IMR-90 (cell line): Measurements from ENCODE around the gene UBE3C. TPM values are rescaled to one million over a fixed set of nuclear protein-coding genes. Genes with fewer than 3 reads are reported as not detected.

ENCODE experiments used
- ATAC-seq: fragments of 200-7000 bp; cut with Tn5 transposase; 2 replicates; pipeline ENCODE4 v1.9.1; 2020; ENCODE audit warnings: low read depth, mild to moderate bottlenecking, moderate library complexity
- BruUV-seq: library from RNA; stranded (reverse); fragments of 400-500 nt; replicated peaks from 2 replicates; lab custom pipeline; 2021; lab: Mats Ljungman, UMichigan
- CTCF ChIA-PET: fragments of 300-600 bp; formaldehyde crosslinking; extraction: SDS; loops from one replicate; lab custom pipeline; 2021; ENCODE audit warnings: antibody characterized with exemption; lab: Yijun Ruan, JAX
- POLR2A ChIA-PET: fragments of 300-600 bp; sonication (Branson Sonifier 250); formaldehyde crosslinking; loops from one replicate; lab custom pipeline; 2022; ENCODE audit warnings: antibody characterized with exemption; ENCODE audit not compliant: unreplicated experiment; lab: Charles Lee
- DNase-seq: peaks from one replicate; pipeline ENCODE4 v3.0.0; 2013
- H2AFZ ChIP-seq: replicated peaks from 2 replicates; pipeline ENCODE3; 2013; ENCODE audit warnings: low read length, mild to moderate bottlenecking; ENCODE audit not compliant: poor library complexity
- H2AK5ac ChIP-seq: 2 replicates; pipeline ENCODE4 v1.6.1; 2013; ENCODE audit warnings: low read depth, low read length, inconsistent platforms
- H2AK9ac ChIP-seq: replicated peaks from 2 replicates; pipeline ENCODE3; 2013; ENCODE audit warnings: mild to moderate bottlenecking, low read depth, low read length, moderate library complexity; ENCODE audit not compliant: poor library complexity
- H2BK120ac ChIP-seq: 2 replicates; pipeline ENCODE4 v1.6.1; 2013; ENCODE audit warnings: low read depth, low read length, inconsistent platforms
- H2BK15ac ChIP-seq: 3 replicates; pipeline ENCODE4 v1.6.1; 2013; ENCODE audit warnings: low read depth, low read length, inconsistent platforms
- H2BK20ac ChIP-seq: 2 replicates; pipeline ENCODE4 v1.6.1; 2013; ENCODE audit warnings: low read depth, mild to moderate bottlenecking, inconsistent platforms, low read length, moderate library complexity
- H2BK5ac ChIP-seq: 2 replicates; pipeline ENCODE4 v1.6.1; 2013; ENCODE audit warnings: mild to moderate bottlenecking, low read depth, low read length, inconsistent platforms; ENCODE audit not compliant: poor library complexity, severe bottlenecking
- H3K14ac ChIP-seq: replicated peaks from 2 replicates; pipeline ENCODE4 v1.6.1; 2013; ENCODE audit warnings: low read depth, low read length, inconsistent platforms
- H3K18ac ChIP-seq: 2 replicates; pipeline ENCODE4 v1.6.1; 2013; ENCODE audit warnings: low read depth, low read length, control low read depth
- H3K23ac ChIP-seq: 2 replicates; pipeline ENCODE4 v1.6.1; 2013; ENCODE audit warnings: low read depth, low read length, inconsistent platforms
- H3K27ac ChIP-seq: 2 replicates; pipeline ENCODE4 v1.5.1; 2013; ENCODE audit warnings: mild to moderate bottlenecking, control low read depth, low read length; ENCODE audit not compliant: insufficient read depth
- H3K27me3 ChIP-seq: 2 replicates; pipeline ENCODE4 v1.6.1; 2013; ENCODE audit warnings: low read length; ENCODE audit not compliant: control insufficient read depth, insufficient read depth
- H3K36me3 ChIP-seq: 2 replicates; pipeline ENCODE4 v1.6.1; 2013; ENCODE audit warnings: low read length, mixed read lengths; ENCODE audit not compliant: control insufficient read depth, insufficient read depth
- H3K4ac ChIP-seq: 2 replicates; pipeline ENCODE4 v1.6.1; 2013; ENCODE audit warnings: low read depth, low read length, inconsistent platforms
- H3K4me1 ChIP-seq: 2 replicates; pipeline ENCODE4 v1.6.1; 2013; ENCODE audit warnings: low read length, mixed read lengths; ENCODE audit not compliant: control insufficient read depth, insufficient read depth
- H3K4me2 ChIP-seq: 2 replicates; pipeline ENCODE4 v1.6.1; 2013; ENCODE audit warnings: low read depth, mild to moderate bottlenecking, control low read depth, low read length, moderate library complexity
- H3K4me3 ChIP-seq: 2 replicates; pipeline ENCODE4 v1.5.1; 2013; ENCODE audit warnings: low read depth, mild to moderate bottlenecking, control low read depth, low read length, moderate library complexity; ENCODE audit not compliant: insufficient read depth
- H3K56ac ChIP-seq: 2 replicates; pipeline ENCODE4 v1.6.1; 2013; ENCODE audit warnings: low read length, inconsistent platforms; ENCODE audit not compliant: insufficient read depth; ENCODE audit errors: extremely low read depth
- H3K79me1 ChIP-seq, 2 experiments: 2 replicates each; pipeline ENCODE4 v1.6.1; 2013; ENCODE audit warnings: low read length in 2 of 2, inconsistent platforms in 1 of 2, low read depth in 1 of 2
- H3K9ac ChIP-seq: 2 replicates; pipeline ENCODE4 v1.6.1; 2013; ENCODE audit warnings: low read depth, low read length, control low read depth
- H3K9me1 ChIP-seq: 2 replicates; pipeline ENCODE4 v1.6.1; 2013; ENCODE audit warnings: low read length, inconsistent platforms; ENCODE audit not compliant: insufficient read depth
- H3K9me3 ChIP-seq: 2 replicates; pipeline ENCODE4 v1.6.1; 2013; ENCODE audit warnings: low read length; ENCODE audit not compliant: control insufficient read depth, insufficient read depth
- H4K20me1 ChIP-seq: 2 replicates; pipeline ENCODE4 v1.6.1; 2013; ENCODE audit warnings: low read length, inconsistent platforms; ENCODE audit not compliant: insufficient read depth
- H4K5ac ChIP-seq: 2 replicates; pipeline ENCODE4 v1.6.1; 2013; ENCODE audit warnings: mild to moderate bottlenecking, low read depth, low read length, control low read depth
- H4K8ac ChIP-seq, 2 experiments: 2 replicates each; pipeline ENCODE4 v1.6.1; 2013; ENCODE audit warnings: low read depth in 2 of 2, low read length in 2 of 2, control low read depth in 1 of 2, inconsistent platforms in 1 of 2
- H4K91ac ChIP-seq: 2 replicates; pipeline ENCODE4 v1.6.1; 2013; ENCODE audit warnings: low read depth, low read length, inconsistent platforms; ENCODE audit not compliant: insufficient read depth
- MAZ ChIP-seq: IDR thresholded peaks from 2 replicates; pipeline ENCODE4 v1.6.1; 2012; ENCODE audit warnings: low read depth, mild to moderate bottlenecking, low read length, improper control_type of control experiment, moderate library complexity, borderline replicate concordance
- RAD21 ChIP-seq: IDR thresholded peaks from 2 replicates; pipeline ENCODE4 v1.6.1; 2012; ENCODE audit warnings: low read length, improper control_type of control experiment
- WGBS, 2 experiments: methylation state at CpG; one replicate each; pipeline versions ENCODE4 v1.1.5 to v1.1.7; 2013; ENCODE audit warnings: missing lambda C conversion rate in 2 of 2; ENCODE audit not compliant: insufficient read length in 1 of 2; ENCODE audit errors: extremely low coverage in 2 of 2; 5-methylcytosine and 5-hydroxymethylcytosine counted together
- dilution Hi-C: fragments of 300-500 bp; cut with HindIII; formaldehyde crosslinking; loops from one replicate; pipeline ENCODE4 v1.14.3; 2018; ENCODE audit warnings: low sequenced_read_pairs; ENCODE audit not compliant: unreplicated experiment
- in situ Hi-C: fragments of 300-500 bp; cut with MboI; formaldehyde crosslinking; loops from 3 replicates; pipeline ENCODE4 v1.14.3; 2019; ENCODE audit warnings: low sequenced_read_pairs, inconsistent platforms, mixed read lengths
- intact Hi-C: fragments of 100-400 bp; cut with micrococcal nuclease; formaldehyde crosslinking; loops from 2 replicates; pipeline ENCODE4 v1.10.0; 2022
- polyA plus RNA-seq, 3 experiments: library from polyadenylated mRNA; depleted of rRNA; stranded (reverse); fragments of >200 nt; gene quantifications; 2 replicates each; pipeline ENCODE4 v1.2.3, GENCODE V29; 2012; ENCODE audit warnings: low replicate concordance in 1 of 3
- total RNA-seq: library from RNA; depleted of rRNA; stranded (reverse); fragments of >200 nt; gene quantifications from 2 replicates; pipeline ENCODE4 v1.2.3, GENCODE V29; 2012

UBE3C gene
- total and polyA plus RNA-seq, 2 of the 4 experiments (the other 2 are of a cell fraction): 43.0 to 60.6 TPM

- intact Hi-C loops (loop anchor here (5.0 to 10.0 kb wide), 2 partner anchors 167 to 1344 kb away; no protein-coding TSS in a partner anchor), in situ Hi-C loops (loop anchor here (25.0 kb wide), 2 partner anchors 177 to 502 kb away; partner anchors contain the start of gene RNF32), dilution Hi-C loops (no loop called here)
- Histone ChIP-seq H3K23ac (peak overlapping the region; percentile 61), H2BK20ac (no peak overlapping the region), H3K18ac (no peak overlapping the region), H3K4me1 (peaks cover 11% of the 10 kb centered on the region), H3K9me3 (no peaks in the 10 kb centered on the region), H4K5ac (peak overlapping the region; percentile 8; the same call in 1 of the 2 replicates), H2AFZ (peak overlapping the region; percentile 95), H3K9me1 (peaks cover 22% of the 10 kb centered on the region), H3K4ac (peak overlapping the region; percentile 59), H3K79me1 (peaks cover 0 to 39% of the 10 kb centered on the region in 2 experiments; a peak in 2 of 4 replicates), H3K56ac (peak overlapping the region; percentile 77), H3K4me2 (peak overlapping the region; percentile 91), H2BK15ac (no peak overlapping the region), H4K91ac (peak overlapping the region; percentile 20; the same call in 1 of the 2 replicates), H3K4me3 (peak overlapping the region; percentile 59), H3K36me3 (peaks cover 14% of the 10 kb centered on the region), H2AK5ac (peak overlapping the region; percentile 65), H2AK9ac (peak overlapping the region; percentile 95), H4K8ac (peak overlapping the region in 1 of 2 experiments; percentile 72; a peak in 2 of 4 replicates), H3K9ac (peak overlapping the region; percentile 88), H3K14ac (peak overlapping the region; percentile 24; the same call in 1 of the 2 replicates), H3K27ac (peak overlapping the region; percentile 89), H2BK120ac (no peak overlapping the region), H4K20me1 (peaks cover 50% of the 10 kb centered on the region), H2BK5ac (peak overlapping the region; percentile 89), H3K27me3 (no peaks in the 10 kb centered on the region)
- BruUV-seq: no TSS peak
- ATAC-seq (peak; percentile 70), DNase-seq (peak; percentile 38)
- CTCF ChIA-PET: no interaction called here
- POLR2A ChIA-PET: no interaction called here
- TF ChIP-seq MAZ (0 out of 2 replicates have a peak, but pooled peaks have one; percentile 3), RAD21 (no peak)
- 0% methylated on average over 49 of the region's 74 CpGs; no CpG with 5 or more reads in 1 of the 2 experiments for WGBS, 2 experiments
Measured at GRCh38 chr7:157139111-157139809, 534 bp downstream of the UBE3C start.
